Glutamatergic neuron (in vitro differentiated cells): Measurements from ENCODE around the gene LBX2. TPM values are rescaled to one million over a fixed set of nuclear protein-coding genes. Genes with fewer than 3 reads are reported as not detected.

Experiments
- DNase-seq: peaks from one replicate; pipeline ENCODE4 v3.0.0; 2022
- H3K27ac Mint-ChIP-seq: one replicate; pipeline ENCODE4 v1.8.0; 2020; ENCODE audit warnings: mild to moderate bottlenecking, mixed read lengths, inconsistent platforms; ENCODE audit not compliant: unreplicated experiment
- H3K27me3 Mint-ChIP-seq: one replicate; pipeline ENCODE4 v1.8.0; 2020; ENCODE audit warnings: mild to moderate bottlenecking, moderate library complexity, mixed read lengths, inconsistent platforms; ENCODE audit not compliant: unreplicated experiment
- H3K36me3 Mint-ChIP-seq: one replicate; pipeline ENCODE4 v1.8.0; 2020; ENCODE audit warnings: mild to moderate bottlenecking, mixed read lengths, inconsistent platforms; ENCODE audit not compliant: unreplicated experiment
- H3K4me1 Mint-ChIP-seq: one replicate; pipeline ENCODE4 v1.8.0; 2020; ENCODE audit warnings: mild to moderate bottlenecking, low read depth, mixed read lengths, inconsistent platforms; ENCODE audit not compliant: unreplicated experiment
- H3K4me3 Mint-ChIP-seq: one replicate; pipeline ENCODE4 v1.8.0; 2020; ENCODE audit warnings: mild to moderate bottlenecking, mixed read lengths, inconsistent platforms; ENCODE audit not compliant: unreplicated experiment
- H3K9me3 Mint-ChIP-seq: one replicate; pipeline ENCODE4 v1.8.0; 2020; ENCODE audit warnings: mild to moderate bottlenecking, moderate library complexity, mixed read lengths, inconsistent platforms; ENCODE audit not compliant: unreplicated experiment
- total RNA-seq: library from RNA; stranded (reverse); fragmentation: NEBNext Ultra II Directional; extraction: Animal tissue kit (Norgen Biotek cat#: 25700); gene quantifications from one replicate; pipeline ENCODE4 v1.2.1, GENCODE V29; 2021; ENCODE audit not compliant: unreplicated experiment
- TF ChIP-seq, protein P1 (sequence below): fragments of 200-600 bp; sonication (generic); IDR thresholded peaks from one replicate; pipeline ENCODE4 v1.5.0; 2021; ENCODE audit not compliant: partially characterized antibody, unreplicated experiment

The LBX2 gene
- total RNA-seq, 1 donor from 2014 or later: 0.96 TPM

DNA sequence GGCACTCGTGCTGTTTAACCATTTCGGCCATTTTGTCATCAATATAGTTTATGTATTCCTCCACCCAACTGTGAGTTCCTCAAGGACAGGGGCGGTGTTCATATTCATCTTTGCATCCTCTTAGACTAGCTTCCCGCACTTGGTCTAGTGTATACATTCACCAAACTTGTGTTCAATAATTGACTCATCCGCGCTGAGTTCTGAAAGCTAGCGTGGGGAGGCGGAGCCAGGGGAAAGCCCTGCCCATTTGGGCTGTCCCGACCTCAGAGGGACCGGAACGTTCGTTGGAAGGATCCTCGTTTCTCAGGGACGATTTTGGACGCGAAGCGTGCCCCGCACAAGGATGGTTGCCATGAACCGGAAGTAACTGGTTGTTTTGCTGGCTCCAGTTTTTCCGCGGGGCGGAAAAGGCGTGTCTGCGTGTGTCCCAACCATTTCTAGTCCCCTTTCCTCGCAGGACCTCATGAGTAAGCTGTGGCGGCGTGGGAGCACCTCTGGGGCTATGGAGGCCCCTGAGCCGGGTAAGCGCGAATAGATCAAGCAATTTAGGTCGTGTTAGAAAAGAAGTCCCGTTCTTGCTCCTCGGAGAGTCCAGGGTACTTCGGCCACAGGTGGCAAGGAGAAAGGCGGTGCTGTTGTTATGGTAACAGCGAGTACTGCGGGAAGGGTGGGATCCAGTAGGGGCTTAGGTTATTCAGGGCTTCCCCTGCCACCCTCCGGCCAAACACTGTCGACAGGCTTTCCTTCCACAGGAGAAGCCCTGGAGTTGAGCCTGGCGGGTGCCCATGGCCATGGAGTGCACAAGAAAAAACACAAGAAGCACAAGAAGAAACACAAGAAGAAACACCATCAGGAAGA lies 44.5 kb downstream of the LBX2 start, which contains the start of gene INO80B:
TSS of gene INO80B (plus strand) at position 434 of the 858 bp plus-strand sequence. CDS start at position 464, 30 bp downstream.
- Mint-ChIP-seq H3K9me3 (peaks cover 16% of the 10 kb centered on the region), H3K27me3 (peaks cover 19% of the 10 kb centered on the region), H3K36me3 (no peaks in the 10 kb centered on the region), H3K4me3 (peak within 1 kb of the TSS; percentile 99), H3K27ac (peak within 1 kb of the TSS; percentile 79), H3K4me1 (peaks cover 19% of the 10 kb centered on the region)
- TF ChIP-seq, protein P1, sequence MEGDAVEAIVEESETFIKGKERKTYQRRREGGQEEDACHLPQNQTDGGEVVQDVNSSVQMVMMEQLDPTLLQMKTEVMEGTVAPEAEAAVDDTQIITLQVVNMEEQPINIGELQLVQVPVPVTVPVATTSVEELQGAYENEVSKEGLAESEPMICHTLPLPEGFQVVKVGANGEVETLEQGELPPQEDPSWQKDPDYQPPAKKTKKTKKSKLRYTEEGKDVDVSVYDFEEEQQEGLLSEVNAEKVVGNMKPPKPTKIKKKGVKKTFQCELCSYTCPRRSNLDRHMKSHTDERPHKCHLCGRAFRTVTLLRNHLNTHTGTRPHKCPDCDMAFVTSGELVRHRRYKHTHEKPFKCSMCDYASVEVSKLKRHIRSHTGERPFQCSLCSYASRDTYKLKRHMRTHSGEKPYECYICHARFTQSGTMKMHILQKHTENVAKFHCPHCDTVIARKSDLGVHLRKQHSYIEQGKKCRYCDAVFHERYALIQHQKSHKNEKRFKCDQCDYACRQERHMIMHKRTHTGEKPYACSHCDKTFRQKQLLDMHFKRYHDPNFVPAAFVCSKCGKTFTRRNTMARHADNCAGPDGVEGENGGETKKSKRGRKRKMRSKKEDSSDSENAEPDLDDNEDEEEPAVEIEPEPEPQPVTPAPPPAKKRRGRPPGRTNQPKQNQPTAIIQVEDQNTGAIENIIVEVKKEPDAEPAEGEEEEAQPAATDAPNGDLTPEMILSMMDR: no peak
- DNase-seq: peak; percentile 92

DNA sequence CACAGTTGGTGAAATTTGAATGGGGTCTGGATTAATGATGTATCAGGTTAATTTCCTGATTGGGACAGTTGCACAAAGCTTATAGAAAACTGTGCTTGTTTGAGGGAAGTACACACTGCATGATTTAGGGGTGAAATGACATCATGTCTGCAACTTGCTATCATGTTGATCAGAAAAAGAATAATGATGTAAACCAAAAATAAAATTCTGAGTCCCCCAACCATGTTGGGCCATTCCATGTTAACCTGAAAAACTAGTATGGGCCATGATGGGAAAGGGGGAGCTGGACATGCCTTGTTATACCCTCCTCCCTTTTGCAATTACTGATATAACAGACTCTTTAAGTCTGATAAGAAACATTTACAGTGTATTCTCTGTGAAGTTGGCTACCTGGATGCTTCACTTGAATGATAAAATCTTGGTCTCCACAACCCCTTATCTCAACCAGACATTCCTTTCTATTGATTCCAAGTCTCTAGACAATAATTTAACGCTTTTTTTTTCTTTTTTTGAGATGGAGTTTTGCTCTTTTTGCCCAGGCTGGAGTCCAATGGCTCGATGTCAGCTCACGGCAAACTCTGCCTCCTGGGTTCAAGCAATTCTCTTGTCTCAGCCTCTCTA lies 48.7 kb downstream of the LBX2 start:
- Mint-ChIP-seq H3K36me3 (no peaks in the 10 kb centered on the region), H3K27me3 (peaks cover 2% of the 10 kb centered on the region), H3K4me1 (peaks cover 7% of the 10 kb centered on the region), H3K27ac (no peak overlapping the region), H3K9me3 (peaks cover 4% of the 10 kb centered on the region), H3K4me3 (no peak overlapping the region)
- TF ChIP-seq, protein P1: no peak
- DNase-seq: no peak

DNA sequence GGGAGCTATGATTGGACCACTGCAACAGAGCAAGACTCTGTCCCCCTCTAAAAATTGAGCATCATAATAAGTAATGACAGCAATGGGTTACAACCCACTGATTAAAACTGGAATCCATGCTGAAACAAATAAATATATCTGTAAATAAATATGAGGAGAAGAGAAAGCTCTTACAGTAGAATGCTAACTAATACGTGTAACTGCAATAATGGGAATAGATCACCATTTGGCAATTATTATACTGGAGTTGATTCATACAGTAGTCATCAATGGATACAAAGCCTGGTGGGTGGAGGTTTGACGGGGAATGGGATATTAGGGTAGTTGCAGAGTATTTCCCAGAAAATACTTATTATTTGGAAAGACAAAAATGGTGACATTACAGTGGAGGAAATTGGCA lies 50.6 kb downstream of the LBX2 start:
- no peak for DNase-seq
- no peaks in the 10 kb centered on the region for H3K36me3 Mint-ChIP-seq

More for the DNA sequence above, 50.6 kb downstream of the LBX2 start:
- no peak overlapping the region for H3K4me3 Mint-ChIP-seq
- peaks cover 5% of the 10 kb centered on the region for H3K9me3 Mint-ChIP-seq
- H3K4me1 Mint-ChIP-seq: peaks cover 3% of the 10 kb centered on the region
- no peak overlapping the region for H3K27ac Mint-ChIP-seq
- TF ChIP-seq, protein P1: no peak
- peaks cover 1% of the 10 kb centered on the region for H3K27me3 Mint-ChIP-seq

Other genes with a start within 250 kb of the LBX2 start
- 8.2 TPM for gene SLC4A5, start 156.2 kb downstream of the LBX2 start, total RNA-seq
- gene DCTN1, start 119.3 kb downstream of the LBX2 start, total RNA-seq: 832 TPM
- gene C2orf81, start 78.0 kb downstream of the LBX2 start, total RNA-seq: 3.7 TPM
- 29.5 TPM for gene WDR54, start 77.9 kb downstream of the LBX2 start, total RNA-seq
- gene RTKN, start 57.7 kb downstream of the LBX2 start, total RNA-seq: 88.7 TPM
- gene INO80B, start 44.5 kb downstream of the LBX2 start, total RNA-seq: 18.5 TPM
- gene WBP1, start 41.2 kb downstream of the LBX2 start, total RNA-seq: 109 TPM
- gene MOGS, start 34.2 kb downstream of the LBX2 start, total RNA-seq: 50.9 TPM
- 63.9 TPM for gene MRPL53, start 26.9 kb downstream of the LBX2 start, total RNA-seq
- 28.0 TPM for gene CCDC142, start 16.6 kb downstream of the LBX2 start, total RNA-seq
- 23.8 TPM for gene TTC31, start 16.5 kb downstream of the LBX2 start, total RNA-seq
- 32.3 TPM for gene PCGF1, start 8.1 kb upstream of the LBX2 start, total RNA-seq
- gene TLX2, start 14.8 kb upstream of the LBX2 start, total RNA-seq: 21.2 TPM
- 0.91 TPM for gene DQX1, start 26.6 kb upstream of the LBX2 start, total RNA-seq
- gene AUP1, start 30.1 kb upstream of the LBX2 start, total RNA-seq: 99.5 TPM
- 46.7 TPM for gene HTRA2, start 30.3 kb upstream of the LBX2 start, total RNA-seq
- 64.2 TPM for gene LOXL3, start 54.3 kb upstream of the LBX2 start, total RNA-seq
- gene DOK1, start 55.1 kb upstream of the LBX2 start, total RNA-seq: 14.0 TPM
- gene M1AP, start 148.7 kb upstream of the LBX2 start, total RNA-seq: 0.81 TPM
- 28.5 TPM for gene SEMA4F, start 154.6 kb upstream of the LBX2 start, total RNA-seq